Lower lobe of right lung (tissue), 2 donors: Measurements from ENCODE around the gene PIEZO2. TPM values are rescaled to one million over a fixed set of nuclear protein-coding genes. Genes with fewer than 3 reads are reported as not detected.

ENCODE experiments used
- ATAC-seq, 2 donors: fragments of 200-7000 bp; cut with Tn5 transposase; one replicate each; pipeline ENCODE4 v1.9.1; 2020 to 2022; ENCODE audit warnings: mild to moderate bottlenecking in 2 of 2, moderate library complexity in 2 of 2
- DNase-seq: peaks from one replicate; pipeline ENCODE4 v3.0.0-alpha.2; 2020
- H3K27ac ChIP-seq: fragments of 200-600 bp; one replicate; pipeline ENCODE4 v1.8.0; 2022
- H3K27me3 ChIP-seq: fragments of 200-600 bp; one replicate; pipeline ENCODE4 v1.8.0; 2022; ENCODE audit warnings: low read depth
- H3K36me3 ChIP-seq: fragments of 200-600 bp; one replicate; pipeline ENCODE4 v1.8.0; 2022; ENCODE audit warnings: mild to moderate bottlenecking
- H3K4me1 ChIP-seq: fragments of 200-600 bp; one replicate; pipeline ENCODE4 v1.8.0; 2022
- H3K4me3 ChIP-seq: fragments of 200-600 bp; one replicate; pipeline ENCODE4 v1.8.0; 2022; ENCODE audit warnings: mild to moderate bottlenecking
- H3K9me3 ChIP-seq: fragments of 200-600 bp; one replicate; pipeline ENCODE4 v1.8.0; 2022
- CTCF ChIP-seq: fragments of 200-600 bp; IDR thresholded peaks from one replicate; pipeline ENCODE4 v1.8.0; 2022; ENCODE audit warnings: antibody characterized with exemption, mild to moderate bottlenecking
- intact Hi-C: fragments of 100-400 bp; cut with DNase I; formaldehyde crosslinking; loops from one replicate; pipeline ENCODE4 v1.11.0; 2022
- total RNA-seq: library from RNA; stranded (reverse); fragmentation: NEBNext Ultra II Directional; extraction: Animal tissue kit (Norgen Biotek cat#: 25700); gene quantifications from one replicate; pipeline ENCODE4 v1.2.1, GENCODE V29; 2021
- donor health status: DM: no; HTN: yes; CAD: no; lungs with severe emphysema.

The PIEZO2 gene
- total RNA-seq, 1 donor from 2014 or later: 11.1 TPM

GRCh38 chr18:10686308-10686707, 463.1 kb downstream of the PIEZO2 start:
- no peak for ATAC-seq
- H3K27ac ChIP-seq: no peak overlapping the region
- H3K4me1 ChIP-seq: no peaks in the 10 kb centered on the region
- H3K36me3 ChIP-seq: no peaks in the 10 kb centered on the region
- no peak for TF ChIP-seq CTCF
- intact Hi-C loops: no loop called here
- H3K4me3 ChIP-seq: no peak overlapping the region
- no peak for DNase-seq
- H3K9me3 ChIP-seq: no peaks in the 10 kb centered on the region
- no peaks in the 10 kb centered on the region for H3K27me3 ChIP-seq

- DNase-seq (no peak), ATAC-seq (no peak)
- no peak overlapping the region for H3K27ac ChIP-seq
- no peak for TF ChIP-seq CTCF
- no peak overlapping the region for H3K4me3 ChIP-seq
- H3K9me3 ChIP-seq: no peaks in the 10 kb centered on the region
- intact Hi-C loops: no loop called here
- no peaks in the 10 kb centered on the region for H3K4me1 ChIP-seq
- no peaks in the 10 kb centered on the region for H3K27me3 ChIP-seq
- H3K36me3 ChIP-seq: no peaks in the 10 kb centered on the region
These were observed 463.9 kb downstream of the PIEZO2 start for GRCh38 chr18:10685484-10685883.

- DNase-seq (no peak), ATAC-seq (no peak)
- no peak overlapping the region for H3K27ac ChIP-seq
- no peaks in the 10 kb centered on the region for H3K4me1 ChIP-seq
- no peaks in the 10 kb centered on the region for H3K36me3 ChIP-seq
- intact Hi-C loops: no loop called here
- no peak for TF ChIP-seq CTCF
- H3K9me3 ChIP-seq: no peaks in the 10 kb centered on the region
- no peaks in the 10 kb centered on the region for H3K27me3 ChIP-seq
- no peak overlapping the region for H3K4me3 ChIP-seq
These were observed 467.0 kb downstream of the PIEZO2 start for GRCh38 chr18:10682368-10682714.

- intact Hi-C loops: no loop called here
- Histone ChIP-seq H3K27ac (no peak overlapping the region), H3K4me3 (no peak overlapping the region), H3K4me1 (no peaks in the 10 kb centered on the region), H3K27me3 (no peaks in the 10 kb centered on the region), H3K9me3 (no peaks in the 10 kb centered on the region), H3K36me3 (no peaks in the 10 kb centered on the region)
- TF ChIP-seq CTCF: no peak
- ATAC-seq (no peak), DNase-seq (no peak)
These were observed 467.6 kb downstream of the PIEZO2 start for GRCh38 chr18:10681581-10682367.

GRCh38 chr18:10680271-10680596, 469.1 kb downstream of the PIEZO2 start:
- no peaks in the 10 kb centered on the region for H3K9me3 ChIP-seq

More at GRCh38 chr18:10680271-10680596, 469.1 kb downstream of the PIEZO2 start:
- H3K4me1 ChIP-seq: no peaks in the 10 kb centered on the region
- no peak for TF ChIP-seq CTCF
- no peaks in the 10 kb centered on the region for H3K36me3 ChIP-seq
- DNase-seq (no peak), ATAC-seq (no peak)
- no peak overlapping the region for H3K4me3 ChIP-seq
- intact Hi-C loops: no loop called here
- H3K27ac ChIP-seq: no peak overlapping the region
- no peaks in the 10 kb centered on the region for H3K27me3 ChIP-seq
